ENCODE data around the gene FBXO46. TPM values are rescaled to one million over a fixed set of nuclear protein-coding genes. Genes with fewer than 3 reads are reported as not detected.

The FBXO46 gene
- total RNA-seq, 1 experiment from 2014 or later = 43.9 TPM

DNA sequence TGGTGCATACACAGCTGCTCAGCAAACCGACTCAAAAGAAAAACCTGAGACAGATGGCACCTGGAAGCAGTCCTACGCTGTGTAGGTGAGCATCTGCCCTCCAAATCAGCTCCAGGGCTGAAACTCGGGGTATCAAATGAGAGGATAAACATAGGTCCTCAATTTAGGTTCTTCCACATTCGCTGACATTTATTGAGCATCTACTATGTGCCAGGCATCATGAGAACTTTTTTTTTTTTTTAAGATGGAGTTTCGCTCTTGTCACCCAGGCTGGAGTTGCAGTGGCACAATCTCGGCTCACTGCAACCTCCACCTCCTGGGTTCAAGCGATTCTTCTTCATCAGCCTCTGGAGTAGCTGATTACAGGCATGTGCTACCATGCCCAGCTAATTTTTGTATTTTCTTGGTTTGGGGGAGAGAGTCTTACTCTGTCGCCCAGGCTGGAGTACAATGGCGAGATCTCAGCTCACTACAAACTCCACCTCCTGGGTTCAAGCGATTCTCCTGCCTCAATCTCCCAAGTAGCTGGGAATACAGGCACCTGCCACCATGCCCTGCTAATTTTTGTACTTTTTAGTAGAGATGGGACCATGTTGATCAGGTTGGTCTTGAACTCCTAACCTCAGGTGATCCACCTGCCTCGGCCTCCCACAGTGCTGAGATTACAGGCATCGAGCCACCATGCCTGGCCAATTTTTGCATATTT is 24.8 kb downstream of the FBXO46 start:
- Mint-ChIP-seq H3K4me3 (no peak overlapping the region; a peak in 1 of 5 replicates), H3K36me3 (ENCODE audit: insufficient read depth in 1 of 3, low read depth in 3 of 3) (peaks cover 22 to 43% (median 35%) of the 10 kb centered on the region in 3 experiments; a peak in 6 of 7 replicates), H3K4me1 (peaks cover 0 to 5% of the 10 kb centered on the region in 2 experiments; a peak in 2 of 4 replicates), H3K27me3 (ENCODE audit: low read depth) (no peaks in the 10 kb centered on the region), H3K9me3 (no peaks in the 10 kb centered on the region), H3K27ac (no peak overlapping the region)
- no peak overlapping the region for H4K91ac ChIP-seq (ENCODE audit: insufficient read length, low read depth, low read length)
- no peak overlapping the region for H3K14ac ChIP-seq (ENCODE audit: insufficient read depth, low read length)
- H2BK15ac ChIP-seq (ENCODE audit: low read depth, low read length) = no peak overlapping the region
- no peak overlapping the region for H2BK120ac ChIP-seq (ENCODE audit: low read depth, low read length, poor library complexity, severe bottlenecking)
- DNase-seq = no peak
- H3K27me3 ChIP-seq (ENCODE audit: insufficient read depth, low read length) = no peaks in the 10 kb centered on the region
- no peaks in the 10 kb centered on the region for H3K23me2 ChIP-seq (ENCODE audit: insufficient read length, low read depth, low read length, poor library complexity, severe bottlenecking)
- no peak overlapping the region for H4K8ac ChIP-seq (replicated peaks; ENCODE audit: insufficient read length, low read depth, low read length)
- H2BK20ac ChIP-seq (ENCODE audit: low read depth, low read length, poor library complexity, severe bottlenecking) = no peak overlapping the region
- TF ChIP-seq, protein P1, sequence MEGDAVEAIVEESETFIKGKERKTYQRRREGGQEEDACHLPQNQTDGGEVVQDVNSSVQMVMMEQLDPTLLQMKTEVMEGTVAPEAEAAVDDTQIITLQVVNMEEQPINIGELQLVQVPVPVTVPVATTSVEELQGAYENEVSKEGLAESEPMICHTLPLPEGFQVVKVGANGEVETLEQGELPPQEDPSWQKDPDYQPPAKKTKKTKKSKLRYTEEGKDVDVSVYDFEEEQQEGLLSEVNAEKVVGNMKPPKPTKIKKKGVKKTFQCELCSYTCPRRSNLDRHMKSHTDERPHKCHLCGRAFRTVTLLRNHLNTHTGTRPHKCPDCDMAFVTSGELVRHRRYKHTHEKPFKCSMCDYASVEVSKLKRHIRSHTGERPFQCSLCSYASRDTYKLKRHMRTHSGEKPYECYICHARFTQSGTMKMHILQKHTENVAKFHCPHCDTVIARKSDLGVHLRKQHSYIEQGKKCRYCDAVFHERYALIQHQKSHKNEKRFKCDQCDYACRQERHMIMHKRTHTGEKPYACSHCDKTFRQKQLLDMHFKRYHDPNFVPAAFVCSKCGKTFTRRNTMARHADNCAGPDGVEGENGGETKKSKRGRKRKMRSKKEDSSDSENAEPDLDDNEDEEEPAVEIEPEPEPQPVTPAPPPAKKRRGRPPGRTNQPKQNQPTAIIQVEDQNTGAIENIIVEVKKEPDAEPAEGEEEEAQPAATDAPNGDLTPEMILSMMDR (conservative IDR thresholded peaks at IDR 0.05) = no peak
- H3K4me2 ChIP-seq (ENCODE audit: insufficient read depth, insufficient read length, low read length) = no peak overlapping the region
- H4K5ac ChIP-seq (ENCODE audit: insufficient read length, low read depth, low read length) = no peak overlapping the region
- no peak overlapping the region for H2AK5ac ChIP-seq (ENCODE audit: insufficient read length, low read length)
- H2AFZ ChIP-seq (ENCODE audit: low read length) = no peak overlapping the region
- no peaks in the 10 kb centered on the region for H3K9me3 ChIP-seq (ENCODE audit: control insufficient read depth, low read depth, low read length)
- H4K20me1 ChIP-seq (ENCODE audit: control insufficient read depth, insufficient read depth, insufficient read length) = no peaks in the 10 kb centered on the region
- H3K4ac ChIP-seq (ENCODE audit: low read depth, low read length) = no peak overlapping the region
- no peak overlapping the region for H3K18ac ChIP-seq (ENCODE audit: insufficient read length, low read depth, low read length)
- H2BK5ac ChIP-seq (ENCODE audit: insufficient read length, low read length) = no peak overlapping the region
- no peak overlapping the region for H3K23ac ChIP-seq (ENCODE audit: insufficient read length, low read depth, low read length)
- H3K79me1 ChIP-seq (ENCODE audit: insufficient read depth, low read depth, low read length, poor library complexity, severe bottlenecking) = no peaks in the 10 kb centered on the region
- WGBS (ENCODE audit: extremely low coverage, insufficient read length, low lambda C conversion rate) = no CpG with 5 or more reads among the region's 12 CpGs
- H3K56ac ChIP-seq (ENCODE audit: insufficient read length, low read depth, low read length) = no peak overlapping the region
- H3K4me1 ChIP-seq (ENCODE audit: insufficient read depth, low read length) = no peaks in the 10 kb centered on the region
- no peak overlapping the region for H3K27ac ChIP-seq (ENCODE audit: insufficient read length, low read depth, low read length)
- no peak overlapping the region for H3K9ac ChIP-seq (ENCODE audit: extremely low read depth, insufficient read length, low read length)
- H3K79me2 ChIP-seq (ENCODE audit: insufficient read depth, low read length) = no peaks in the 10 kb centered on the region
- no peak overlapping the region for H2BK12ac ChIP-seq (ENCODE audit: insufficient read length, low read depth, low read length)
- no peak overlapping the region for H3T11ph ChIP-seq (ENCODE audit: low read length)
